8988T (cell line): ENCODE measurements around the gene RNF186.
"Not testable (repeated sequence)": the region's sequence is repeated elsewhere in the genome, so short reads cannot be mapped to it uniquely, and the experiment has no call there.

ENCODE experiments used
- DNase-seq: peaks from one replicate; pipeline ENCODE4 v3.0.0; 2011

Gene RNF186

GRCh38 chr1:19792237-19793002, 22.7 kb downstream of the RNF186 start:
- no peak for DNase-seq

GRCh38 chr1:19790061-19790975, 24.8 kb downstream of the RNF186 start:
- not testable (repeated sequence) for DNase-seq

DNA sequence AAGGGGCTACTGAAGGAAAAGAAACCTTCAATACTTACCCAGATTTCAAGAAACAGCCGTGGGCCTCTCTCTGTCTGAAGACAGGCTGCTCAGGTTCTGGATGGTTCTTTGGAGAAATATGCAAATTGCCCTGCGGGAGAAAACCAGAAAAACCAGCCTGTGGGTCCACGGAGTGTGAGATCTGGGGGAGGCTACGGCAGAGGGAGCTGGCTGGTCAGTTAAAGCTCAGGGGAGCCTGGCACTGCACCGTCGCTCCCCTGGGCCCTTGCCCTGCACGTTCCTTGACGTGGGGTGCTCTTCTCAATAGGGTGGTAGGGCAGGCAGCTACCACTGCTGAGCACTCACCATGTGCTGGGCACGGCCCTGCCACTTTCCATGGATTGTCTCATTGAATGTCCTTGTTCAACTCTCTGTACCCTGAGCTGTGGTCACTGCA, 28.1 kb downstream of the RNF186 start:
- DNase-seq = no peak

- no peak for DNase-seq
These were observed 29.4 kb downstream of the RNF186 start for GRCh38 chr1:19785660-19786059.

- no peak for DNase-seq
These were observed 34.7 kb downstream of the RNF186 start for GRCh38 chr1:19780267-19780877.

- no peak for DNase-seq
These were observed 38.1 kb downstream of the RNF186 start for GRCh38 chr1:19776933-19777332.

- no peak for DNase-seq
These were observed 38.8 kb downstream of the RNF186 start for GRCh38 chr1:19776287-19776686.

DNA sequence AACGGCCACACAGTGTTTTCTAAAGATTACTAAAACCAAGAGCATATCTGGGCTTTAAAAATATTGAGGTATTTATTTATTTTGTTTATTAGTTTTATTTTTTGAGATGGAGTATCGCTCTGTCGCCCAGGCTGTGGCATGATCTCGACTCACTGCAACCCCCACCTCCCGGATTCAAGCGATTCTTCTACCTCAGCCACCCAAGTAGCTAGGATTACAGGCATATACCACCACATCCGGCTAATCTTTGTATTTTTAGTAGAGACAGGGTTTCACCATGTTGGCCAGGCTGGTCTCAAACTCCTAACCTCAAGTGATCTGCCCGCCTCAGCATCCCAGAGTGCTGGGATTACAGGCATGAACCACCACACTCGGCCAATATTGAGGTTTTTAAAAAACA, 39.3 kb downstream of the RNF186 start:
- no peak for DNase-seq

GRCh38 chr1:19775317-19775716, 39.8 kb downstream of the RNF186 start:
- DNase-seq = no peak

- DNase-seq = no peak
These were observed 40.8 kb downstream of the RNF186 start for GRCh38 chr1:19774180-19774785.

DNA sequence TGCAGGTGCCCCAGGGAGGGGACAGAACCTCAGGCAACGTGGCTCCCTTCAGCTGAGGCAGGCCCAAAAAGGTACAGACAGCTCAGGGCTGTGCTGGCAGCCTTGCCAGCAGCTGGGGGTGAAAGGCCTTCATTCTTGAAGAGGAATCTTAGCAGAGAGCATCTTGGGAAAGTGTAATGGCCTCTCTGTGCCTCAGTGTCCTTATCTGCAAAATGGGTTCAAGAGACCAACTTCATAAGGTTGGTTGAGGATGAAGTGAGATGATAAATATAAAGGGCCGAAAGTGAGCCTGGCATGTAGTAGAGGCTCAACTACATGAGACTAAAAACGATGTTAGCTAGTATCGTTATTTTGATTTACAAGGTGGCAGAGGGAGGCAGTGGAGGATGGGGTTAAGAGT, 41.6 kb downstream of the RNF186 start:
- no peak for DNase-seq

- no peak for DNase-seq
These were observed 43.0 kb downstream of the RNF186 start for GRCh38 chr1:19772053-19772452.

- no peak for DNase-seq
These were observed 43.7 kb downstream of the RNF186 start for GRCh38 chr1:19771350-19771749.

- no peak for DNase-seq
These were observed 44.5 kb downstream of the RNF186 start for GRCh38 chr1:19770436-19771190.

DNA sequence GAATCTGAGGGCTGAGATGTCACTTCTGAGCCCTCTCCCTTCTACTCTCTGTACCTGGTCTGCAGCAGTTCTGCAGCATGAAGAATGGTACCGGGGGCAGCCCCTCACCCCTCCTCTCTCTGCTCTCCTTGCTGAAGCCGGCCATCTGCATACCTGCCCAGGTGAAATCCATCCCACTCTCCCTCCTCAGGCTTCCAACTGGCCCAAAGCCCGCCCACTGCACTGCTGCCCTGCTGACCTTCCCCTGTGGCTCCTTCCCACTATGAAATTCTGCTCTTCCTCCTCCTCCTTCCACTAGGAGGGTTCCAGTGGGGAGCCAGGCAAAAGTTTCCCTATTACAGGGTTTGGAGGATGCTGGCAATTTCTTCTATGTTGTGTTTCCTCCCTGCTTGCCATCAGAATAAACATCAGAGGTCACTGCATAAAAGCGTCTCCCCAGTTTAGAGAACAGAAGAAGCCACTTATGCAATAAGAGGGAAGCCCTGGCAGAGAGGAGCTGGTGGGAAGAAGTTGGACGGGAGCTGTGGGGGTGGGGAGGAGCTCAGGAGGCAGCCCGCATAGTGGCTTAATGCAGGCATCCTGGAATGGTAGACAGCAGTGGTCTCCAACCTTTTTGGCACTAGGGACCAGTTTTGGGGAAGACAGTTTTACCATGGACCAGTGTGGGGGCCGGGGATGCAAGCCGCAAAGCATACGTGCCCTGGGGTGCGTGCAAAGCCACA, 45.7 kb downstream of the RNF186 start:
- no peak for DNase-seq

DNA sequence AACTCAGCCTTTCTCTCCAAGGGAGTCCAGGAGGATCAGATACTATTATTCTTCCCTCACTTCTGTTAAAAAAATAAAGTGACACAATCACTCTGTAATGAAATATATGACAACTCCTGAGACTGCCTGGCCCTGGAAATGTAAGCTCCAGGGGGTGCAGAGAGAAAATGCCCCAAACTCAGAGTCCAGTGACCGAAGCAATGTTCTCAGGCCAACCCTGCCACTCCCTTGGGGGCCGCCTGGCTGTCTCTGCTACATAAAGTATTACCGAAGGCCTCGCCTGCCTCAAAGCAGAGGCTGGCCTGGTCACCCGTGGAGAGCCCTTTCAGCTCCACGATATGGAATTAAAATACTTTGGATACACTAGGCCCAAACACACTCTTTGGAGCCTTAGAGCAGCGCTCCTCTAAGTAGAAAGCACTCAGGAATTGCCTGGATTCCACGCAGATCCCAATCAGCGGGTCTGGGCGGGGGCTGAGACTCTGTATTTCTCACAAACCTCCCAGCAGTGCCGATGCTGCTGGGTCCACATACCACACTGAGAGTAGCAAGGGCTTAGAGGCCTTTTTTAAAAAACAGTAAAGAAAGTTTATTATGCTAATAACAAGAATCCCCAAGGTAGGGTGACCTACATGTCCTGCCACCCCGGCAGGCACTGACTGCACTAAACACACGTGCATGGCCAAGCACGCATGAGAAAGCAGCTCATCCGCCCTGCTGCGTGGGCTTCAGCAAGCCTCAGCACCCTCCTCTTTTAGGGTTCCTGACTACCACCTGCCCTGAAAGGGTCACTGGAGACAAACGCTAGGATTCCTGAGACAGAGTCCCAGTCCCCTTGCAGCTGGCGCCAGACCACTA, 46.5 kb downstream of the RNF186 start:
- DNase-seq = no peak

DNA sequence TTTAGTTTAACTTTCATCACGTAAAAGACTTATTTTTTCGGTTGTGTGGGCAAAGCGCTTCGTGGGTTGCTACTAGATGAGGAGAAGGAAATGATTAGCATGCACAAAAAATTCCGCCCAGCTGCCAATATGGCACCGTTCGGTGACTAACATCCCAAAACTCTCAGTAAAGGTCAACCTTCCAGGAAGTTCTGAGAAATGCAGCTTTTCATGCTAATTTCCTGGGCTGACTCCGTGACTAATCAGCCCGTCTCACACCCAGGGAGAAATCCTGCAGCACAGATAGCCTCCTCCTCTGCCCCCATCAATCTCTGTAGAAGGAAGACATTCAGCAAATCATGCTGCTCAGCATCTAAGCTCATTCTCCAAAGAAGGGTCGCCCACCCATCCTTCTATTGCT, 49.5 kb downstream of the RNF186 start:
- DNase-seq = peak; percentile 66

GRCh38 chr1:19764848-19765247, 50.2 kb downstream of the RNF186 start:
- DNase-seq = no peak
